ENCODE data around the gene RRAGD.

Gene RRAGD

GRCh38 chr6:89339565-89339964, 72.5 kb downstream of the RRAGD start:
- FAIRE-seq = no peak

DNA sequence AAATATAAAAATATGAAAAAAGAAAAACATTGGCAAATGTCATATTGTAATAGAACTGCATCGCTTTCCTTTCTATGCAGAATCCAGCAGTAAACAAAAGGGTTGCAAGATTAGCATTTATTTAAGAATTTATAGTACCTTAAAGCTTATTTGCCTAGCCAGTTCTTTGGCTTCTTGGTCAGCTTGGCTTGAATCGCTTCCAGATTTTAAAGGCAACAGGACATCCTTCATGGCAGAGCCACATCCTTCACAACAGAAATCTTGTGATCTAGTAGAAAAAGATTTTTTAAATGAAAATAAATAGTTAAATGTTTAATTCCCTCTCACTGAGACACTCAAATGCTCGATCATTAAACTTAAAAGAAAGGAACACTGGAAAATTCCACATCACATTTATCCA, 76.9 kb downstream of the RRAGD start:
- no peak for FAIRE-seq

DNA sequence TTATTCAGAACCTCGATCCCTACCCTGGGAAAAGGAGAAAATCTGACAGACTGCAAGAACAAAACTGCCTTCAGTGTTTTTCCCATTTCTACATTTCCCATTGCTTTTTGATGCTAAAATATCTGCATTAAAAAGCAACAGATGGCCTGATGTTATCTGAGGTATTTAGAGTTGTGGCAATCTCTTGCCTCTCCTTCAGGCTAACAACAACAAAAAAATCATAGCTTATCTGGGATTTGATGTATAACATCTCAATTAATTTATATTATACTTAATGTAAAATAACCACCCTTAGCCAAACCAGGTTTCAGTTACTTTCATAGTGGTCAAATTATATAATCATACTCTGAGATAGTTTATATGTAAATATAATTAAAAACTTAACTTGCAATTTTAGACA, 81.2 kb downstream of the RRAGD start:
- peak; percentile 29 for FAIRE-seq

DNA sequence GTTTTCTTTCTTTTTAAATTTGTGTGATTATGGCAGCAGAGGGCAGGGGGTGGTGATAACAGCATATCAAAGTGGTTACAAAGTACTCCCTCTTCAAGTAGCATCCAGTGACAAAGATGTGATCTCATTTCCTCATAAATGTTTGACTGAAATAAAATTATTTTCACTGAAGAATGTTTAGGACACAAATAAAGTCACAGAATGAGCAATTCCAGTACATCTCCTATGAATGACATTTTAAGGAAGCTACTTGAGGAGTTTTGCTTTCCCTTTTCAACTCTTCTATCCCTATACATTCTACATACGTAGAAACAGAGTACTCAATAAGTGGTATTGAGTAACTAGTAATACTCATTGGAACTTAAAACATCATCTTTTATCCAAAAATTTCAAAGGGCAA, 83.1 kb downstream of the RRAGD start:
- FAIRE-seq = no peak

GRCh38 chr6:89324304-89324703, 87.8 kb downstream of the RRAGD start:
- no peak for FAIRE-seq

DNA sequence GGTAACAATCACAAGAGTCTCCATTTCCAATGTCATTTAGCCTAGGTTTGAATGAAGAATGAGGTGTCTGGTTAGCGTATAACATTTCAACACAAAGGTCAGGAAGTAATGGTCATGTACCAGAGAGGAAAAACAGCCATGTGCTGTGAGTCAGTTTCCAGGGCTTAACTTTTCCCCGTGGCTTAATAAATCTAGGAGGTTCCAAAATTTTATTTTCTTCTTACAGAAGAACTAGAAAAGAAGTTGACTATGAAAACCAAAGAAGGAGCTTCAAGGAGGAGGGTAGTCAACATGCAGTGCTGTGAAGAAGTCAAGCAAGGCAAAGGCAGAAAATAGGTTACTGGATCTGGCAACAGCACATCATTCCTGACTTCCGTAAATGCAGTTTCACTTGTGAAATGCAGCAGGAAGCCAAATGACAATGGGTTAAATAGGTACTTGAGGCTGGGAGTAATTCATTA, 88.5 kb downstream of the RRAGD start:
- no peak for FAIRE-seq

DNA sequence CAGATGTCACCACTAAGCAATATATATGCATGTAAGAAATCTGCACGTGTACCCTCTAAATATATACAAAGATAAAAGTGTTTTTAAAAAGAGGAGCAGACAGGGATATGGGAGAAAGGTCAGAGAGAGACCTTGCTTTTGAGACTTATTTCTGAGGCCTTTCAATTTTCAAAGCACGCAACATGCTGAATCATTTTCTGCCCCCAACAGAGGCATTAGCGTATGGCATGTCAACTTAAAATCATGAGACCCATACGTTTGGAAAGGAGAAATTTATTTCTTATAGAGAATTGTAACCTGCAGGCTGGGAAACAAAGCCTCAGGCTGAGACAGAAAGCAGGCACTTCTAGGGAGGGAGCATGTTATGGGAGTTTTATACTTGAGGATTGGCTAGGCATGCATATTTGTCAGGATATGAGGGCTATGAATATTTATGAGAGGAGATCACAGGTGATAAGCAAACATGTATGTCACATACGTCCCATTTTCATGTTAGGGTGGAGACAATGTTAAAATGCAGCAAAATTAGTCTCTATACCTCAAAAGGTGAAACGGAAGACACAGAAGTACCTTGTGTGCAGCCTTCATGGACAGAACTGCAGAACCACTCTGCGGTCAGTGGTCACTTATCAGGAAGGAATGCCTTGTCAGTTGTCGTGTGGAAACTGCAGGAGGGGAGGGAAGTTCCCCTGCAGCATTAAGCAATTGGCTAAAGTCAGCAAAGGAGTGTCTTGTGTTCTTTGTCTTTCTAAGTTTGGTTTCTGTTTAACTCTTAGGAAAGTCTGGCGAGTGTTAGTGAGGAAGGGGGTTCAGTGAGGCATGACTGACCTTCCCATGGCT, 90.7 kb downstream of the RRAGD start:
- no peak for FAIRE-seq

DNA sequence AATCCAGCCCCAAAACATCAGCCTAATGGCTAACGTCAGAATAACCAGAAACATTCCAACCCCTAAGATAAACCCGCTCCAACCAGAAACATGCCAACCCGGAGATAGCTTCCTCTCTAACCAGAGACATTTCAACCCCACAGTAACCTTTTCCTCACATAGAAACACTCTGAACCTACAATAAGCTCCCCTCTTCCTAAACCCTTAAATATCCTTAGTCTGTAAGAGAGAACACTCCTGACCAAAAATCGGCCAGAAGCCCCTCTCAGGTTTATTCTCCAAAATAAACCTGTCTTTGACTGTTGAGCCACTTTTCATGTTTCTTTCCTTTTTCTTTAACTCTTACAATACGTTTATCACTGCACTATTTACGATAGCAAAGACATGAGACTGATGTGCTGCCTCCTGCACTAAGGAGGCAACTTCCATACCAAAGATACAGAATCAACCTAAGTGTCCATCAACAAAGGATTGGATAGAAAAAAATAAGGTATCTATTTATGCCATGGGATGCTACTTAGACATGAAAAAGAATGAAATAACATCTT, 92.0 kb downstream of the RRAGD start:
- FAIRE-seq = no peak

DNA sequence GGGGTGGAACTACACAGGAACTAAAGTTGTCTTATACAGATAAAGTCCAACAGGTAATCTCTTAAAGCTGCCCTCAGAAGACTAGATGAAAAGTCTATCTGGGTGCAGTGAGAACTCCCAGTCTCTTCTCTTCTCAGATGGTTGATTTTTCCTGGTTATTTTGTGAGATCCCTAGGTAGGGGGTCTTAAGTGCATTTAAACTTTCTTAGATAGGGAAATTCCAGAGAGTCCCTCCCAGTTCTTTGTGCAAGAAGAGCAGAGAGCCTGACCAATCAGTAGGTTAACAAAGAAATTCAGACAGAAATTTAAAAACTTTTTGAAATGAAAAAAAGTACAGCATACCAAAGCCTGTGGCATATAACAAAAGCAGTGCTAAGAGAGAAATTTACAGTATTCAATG, 95.0 kb downstream of the RRAGD start:
- no peak for FAIRE-seq

DNA sequence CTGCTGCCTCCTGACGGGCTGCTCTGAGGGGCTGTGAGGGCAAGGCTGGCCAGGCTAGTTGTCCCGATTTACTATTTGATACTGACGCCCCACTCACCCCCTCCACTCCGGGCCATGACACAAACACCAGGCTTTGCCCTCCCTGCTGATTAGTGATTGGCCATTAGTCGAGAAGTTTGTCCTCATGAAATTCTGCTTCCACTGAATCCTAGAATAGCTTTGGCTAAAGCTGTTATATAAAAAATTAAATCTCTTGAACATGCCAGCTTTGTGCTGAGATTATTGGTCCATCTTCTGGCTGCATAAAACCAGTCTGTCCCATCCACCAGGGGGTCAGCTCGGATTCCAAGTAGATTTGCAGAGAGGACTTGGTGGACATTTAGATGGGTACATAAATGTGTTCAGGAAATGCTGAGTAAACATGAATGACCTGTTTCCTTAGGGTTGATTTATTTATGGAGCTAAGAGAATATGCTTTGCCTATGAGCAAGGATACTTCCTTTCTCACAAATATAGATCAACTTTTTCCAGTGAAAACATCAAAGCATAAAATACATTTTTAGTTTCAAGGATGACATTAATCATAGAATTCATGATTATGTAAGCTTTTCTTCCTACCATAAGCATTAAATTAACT, 96.7 kb downstream of the RRAGD start, which contains the start of gene GABRR2:
Gene GABRR2 (minus strand): TSS at position 51 of the 637 bp plus-strand sequence. CDS start 134 bp downstream, outside the sequence.
- no peak for FAIRE-seq

GRCh38 chr6:89314692-89315091, 97.4 kb downstream of the RRAGD start:
- FAIRE-seq = no peak
